ENCODE results near the gene SUCNR1. TPM values are rescaled to one million over a fixed set of nuclear protein-coding genes. Genes with fewer than 3 reads are reported as not detected.
"Not testable (repeated sequence)": the region's sequence is repeated elsewhere in the genome, so short reads cannot be mapped to it uniquely, and the experiment has no call there.

The SUCNR1 gene
- total RNA-seq, 4 donors from 2014 or later: 0.64 to 1.5 (median 0.95) TPM

DNA sequence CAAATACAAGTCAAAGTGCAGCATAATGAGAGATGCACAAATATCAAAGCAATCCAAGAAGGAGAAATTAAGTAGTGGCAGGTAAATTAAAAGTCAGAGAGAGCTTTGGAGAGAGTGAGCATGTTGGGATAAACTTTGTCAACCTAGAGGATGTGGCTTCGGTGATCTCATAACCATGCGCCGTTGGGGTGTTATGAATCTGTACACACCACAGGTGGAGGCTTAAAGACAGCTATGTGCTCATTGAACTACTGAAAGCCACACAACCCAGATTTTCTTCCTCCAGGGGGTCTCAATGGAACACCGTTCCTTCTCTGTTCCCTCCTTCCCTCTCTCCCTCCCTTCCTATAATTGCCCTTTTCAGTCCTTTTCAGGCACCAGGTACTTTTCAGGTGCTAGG, 52.0 kb downstream of the SUCNR1 start:
- no peak for DNase-seq (ENCODE audit: low spot score in 2 of 2)
- no peak for TF ChIP-seq POLR2A (IDR thresholded peaks at IDR 0.05)
- TF ChIP-seq, protein P1, sequence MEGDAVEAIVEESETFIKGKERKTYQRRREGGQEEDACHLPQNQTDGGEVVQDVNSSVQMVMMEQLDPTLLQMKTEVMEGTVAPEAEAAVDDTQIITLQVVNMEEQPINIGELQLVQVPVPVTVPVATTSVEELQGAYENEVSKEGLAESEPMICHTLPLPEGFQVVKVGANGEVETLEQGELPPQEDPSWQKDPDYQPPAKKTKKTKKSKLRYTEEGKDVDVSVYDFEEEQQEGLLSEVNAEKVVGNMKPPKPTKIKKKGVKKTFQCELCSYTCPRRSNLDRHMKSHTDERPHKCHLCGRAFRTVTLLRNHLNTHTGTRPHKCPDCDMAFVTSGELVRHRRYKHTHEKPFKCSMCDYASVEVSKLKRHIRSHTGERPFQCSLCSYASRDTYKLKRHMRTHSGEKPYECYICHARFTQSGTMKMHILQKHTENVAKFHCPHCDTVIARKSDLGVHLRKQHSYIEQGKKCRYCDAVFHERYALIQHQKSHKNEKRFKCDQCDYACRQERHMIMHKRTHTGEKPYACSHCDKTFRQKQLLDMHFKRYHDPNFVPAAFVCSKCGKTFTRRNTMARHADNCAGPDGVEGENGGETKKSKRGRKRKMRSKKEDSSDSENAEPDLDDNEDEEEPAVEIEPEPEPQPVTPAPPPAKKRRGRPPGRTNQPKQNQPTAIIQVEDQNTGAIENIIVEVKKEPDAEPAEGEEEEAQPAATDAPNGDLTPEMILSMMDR (IDR thresholded peaks at IDR 0.05): no peak
- intact Hi-C loops (cut with DNase I; ENCODE audit: low total_unique reads): no loop called here
- 65 to 77% methylated on average over 4 of the region's 4 CpGs for WGBS, 2 donors
- no peak overlapping the region for H3K4me3 ChIP-seq (ENCODE audit: low read depth, poor library complexity, severe bottlenecking)

DNA sequence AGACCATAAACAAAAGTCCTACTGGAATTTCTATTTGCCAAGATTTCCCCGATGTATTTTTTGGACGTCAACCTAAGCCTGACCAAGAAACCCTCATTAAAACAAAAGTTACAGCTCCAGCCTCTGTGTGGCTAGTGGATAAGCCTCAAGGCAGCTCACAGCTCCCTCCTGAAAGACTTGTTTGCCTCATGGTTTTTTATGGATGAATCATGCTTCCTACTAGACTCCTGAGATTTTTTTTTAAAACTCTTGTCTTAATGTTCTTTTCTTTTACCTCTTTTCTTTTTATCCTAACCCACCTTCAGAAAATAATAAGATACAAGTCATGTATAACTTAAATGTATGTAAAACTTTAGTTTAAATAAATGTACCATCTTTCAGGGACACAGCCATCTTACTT, 52.4 kb downstream of the SUCNR1 start:
- H3K4me3 ChIP-seq (ENCODE audit: low read depth, poor library complexity, severe bottlenecking): no peak overlapping the region
- intact Hi-C loops (cut with DNase I; ENCODE audit: low total_unique reads): no loop called here
- no peak for DNase-seq (ENCODE audit: low spot score in 2 of 2)
- TF ChIP-seq POLR2A (IDR thresholded peaks at IDR 0.05): no peak
- TF ChIP-seq, protein P1 (IDR thresholded peaks at IDR 0.05): no peak
- 8 to 30% methylated on average over 2 of the region's 2 CpGs for WGBS, 2 donors

DNA sequence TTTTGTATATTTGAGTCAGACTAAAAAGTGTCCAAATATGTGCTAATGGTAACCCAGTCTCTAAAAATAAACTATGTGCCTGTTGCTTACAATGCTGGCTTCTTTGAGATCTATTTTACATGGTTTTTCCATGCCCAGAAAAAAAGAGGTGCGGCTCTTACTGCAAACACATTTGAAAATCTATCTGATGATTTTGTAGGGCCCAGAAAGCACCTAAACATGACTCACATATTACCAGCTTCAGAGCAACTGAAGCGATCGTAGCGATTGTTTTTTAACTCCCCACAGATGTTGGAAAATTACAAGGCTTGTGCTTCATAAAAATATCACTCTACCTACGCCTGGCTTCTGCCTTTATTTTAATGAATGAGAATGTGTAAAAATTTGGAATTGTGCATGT, 53.5 kb downstream of the SUCNR1 start:
- TF ChIP-seq POLR2A (IDR thresholded peaks at IDR 0.05): no peak
- TF ChIP-seq, protein P1 (IDR thresholded peaks at IDR 0.05): no peak
- intact Hi-C loops (cut with DNase I; ENCODE audit: low total_unique reads): no loop called here
- DNase-seq (ENCODE audit: low spot score in 2 of 2): no peak
- 28 to 30% methylated on average over 5 of the region's 5 CpGs for whole genome bisulfite sequencing, 2 donors
- no peak overlapping the region for H3K4me3 ChIP-seq (ENCODE audit: low read depth, poor library complexity, severe bottlenecking)

DNA sequence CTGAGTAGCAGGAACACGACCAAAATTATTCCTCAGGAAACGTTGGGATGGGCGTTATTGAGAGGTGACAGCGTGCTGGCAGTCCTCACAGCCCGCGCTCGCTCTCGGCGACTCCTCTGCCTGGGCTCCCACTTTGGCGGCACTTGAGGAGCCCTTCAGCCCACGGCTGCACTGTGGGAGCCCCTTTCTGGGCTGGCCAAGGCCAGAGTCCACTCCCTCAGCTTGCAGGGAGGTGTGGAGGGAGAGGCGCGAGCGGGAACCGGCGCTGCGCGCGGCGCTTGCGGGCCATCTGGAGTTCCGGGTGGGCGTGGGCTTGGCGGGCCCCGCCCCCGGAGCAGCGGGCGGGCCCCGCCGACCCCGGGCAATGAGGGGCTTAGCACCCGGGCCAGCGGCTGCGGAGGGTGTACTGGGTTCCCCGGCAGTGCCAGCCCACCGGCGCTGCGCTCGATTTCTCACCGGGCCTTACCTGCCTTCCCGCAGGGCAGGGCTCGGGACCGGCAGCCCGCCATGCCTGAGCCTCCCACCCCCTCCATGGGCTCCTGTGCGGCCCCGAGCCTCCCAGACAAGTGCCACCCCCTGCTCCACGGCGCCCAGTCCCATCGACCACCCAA, 54.6 kb downstream of the SUCNR1 start:
- DNase-seq (ENCODE audit: low spot score in 2 of 2); intact Hi-C loops (cut with DNase I; ENCODE audit: low total_unique reads); H3K4me3 ChIP-seq (ENCODE audit: low read depth, poor library complexity, severe bottlenecking): not testable (repeated sequence)
- 84 to 94% methylated on average over 31 to 34 of the region's 49 CpGs for WGBS, 2 donors

DNA sequence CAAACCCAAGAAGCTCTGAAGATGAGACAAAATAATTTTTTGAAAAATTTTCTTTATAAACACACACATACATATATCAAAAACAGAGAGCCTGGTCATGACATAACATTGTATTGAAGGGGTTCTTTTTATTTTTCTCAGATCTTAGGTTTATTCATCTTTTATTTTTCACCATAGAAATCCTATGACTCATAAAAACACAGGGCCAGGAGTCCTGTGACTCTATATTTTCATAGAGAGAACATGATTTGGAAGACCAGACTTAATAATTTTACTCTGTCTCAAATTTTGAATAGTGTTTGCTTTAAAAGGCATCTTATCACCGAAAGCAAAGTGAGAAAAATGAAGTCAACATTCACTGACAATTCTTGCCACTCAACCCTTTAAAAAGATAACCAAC, 57.7 kb downstream of the SUCNR1 start:
- DNase-seq (ENCODE audit: low spot score in 2 of 2): no peak
- 58 to 74% methylated on average over 1 of the region's 1 CpG for WGBS, 2 donors
- no peak overlapping the region for H3K4me3 ChIP-seq (ENCODE audit: low read depth, poor library complexity, severe bottlenecking)
- TF ChIP-seq, protein P1 (IDR thresholded peaks at IDR 0.05): no peak
- no peak for TF ChIP-seq POLR2A (IDR thresholded peaks at IDR 0.05)
- intact Hi-C loops (cut with DNase I; ENCODE audit: low total_unique reads): no loop called here

DNA sequence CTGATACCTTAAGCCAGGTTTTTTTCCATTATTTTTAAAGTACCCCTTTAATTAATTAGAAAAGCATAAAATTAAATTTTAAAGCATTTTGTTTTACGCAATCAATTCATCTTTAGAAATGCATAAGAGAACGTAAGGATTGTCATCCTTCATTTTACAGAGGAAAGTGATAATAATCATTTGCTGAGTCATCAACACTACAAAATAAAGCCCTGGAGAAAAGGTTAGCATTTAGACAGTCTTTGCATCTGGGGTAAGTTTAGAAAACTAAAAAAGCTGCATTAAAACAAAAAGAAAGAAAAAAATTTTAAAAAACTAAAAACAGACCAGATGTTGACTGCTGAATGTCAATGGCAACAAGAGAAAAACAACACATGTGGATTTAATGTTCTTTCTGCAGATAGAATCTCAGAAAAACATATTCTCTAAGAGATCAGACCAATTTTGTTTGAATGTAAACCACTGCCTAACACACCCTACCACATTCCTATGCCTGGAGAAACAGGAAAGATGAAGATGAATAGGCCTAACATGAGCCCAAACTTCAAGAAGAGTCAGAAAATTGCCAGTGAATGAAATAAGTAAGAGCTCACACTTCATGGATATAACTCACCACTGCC, 59.9 kb downstream of the SUCNR1 start:
- 23 to 37% methylated on average over 2 of the region's 2 CpGs for WGBS, 2 donors

More for the DNA sequence above, 59.9 kb downstream of the SUCNR1 start:
- DNase-seq (ENCODE audit: low spot score in 2 of 2): no peak
- H3K4me3 ChIP-seq (ENCODE audit: low read depth, poor library complexity, severe bottlenecking): no peak overlapping the region
- intact Hi-C loops (cut with DNase I; ENCODE audit: low total_unique reads): no loop called here
- TF ChIP-seq, protein P1 (IDR thresholded peaks at IDR 0.05): no peak
- TF ChIP-seq POLR2A (IDR thresholded peaks at IDR 0.05): no peak

Other genes starting within 250 kb of the SUCNR1 start
- gene AADACL2, start 139.7 kb upstream of the SUCNR1 start, total RNA-seq: 10 to 100 TPM; 59.1 to 79.7 (median 75.6) TPM
- gene AADAC, start 59.5 kb upstream of the SUCNR1 start, total RNA-seq: 10 to 100 TPM in 3 of 4 donors, 1 to 10 TPM in 1; 6.2 to 16.6 (median 10.7) TPM